HS-27A (cell line): ENCODE data around the gene CCNA2.

Source experiments
- DNase-seq: peaks from one replicate; pipeline ENCODE4 v3.0.0-alpha.2; 2012; ENCODE audit warnings: low read depth, missing footprints

The CCNA2 gene

GRCh38 chr4:121801715-121802075, 22.0 kb downstream of the CCNA2 start:
- no peak for DNase-seq

GRCh38 chr4:121800961-121801714, 22.5 kb downstream of the CCNA2 start, which contains the start of gene EXOSC9:
TSS of gene EXOSC9 (plus strand) at chr4:121801323. CDS start at chr4:121801425, 102 bp downstream.
- DNase-seq = peak; percentile 76

GRCh38 chr4:121800638-121800960, 23.1 kb downstream of the CCNA2 start:
- no peak for DNase-seq

GRCh38 chr4:121799867-121800501, 23.7 kb downstream of the CCNA2 start:
- no peak for DNase-seq

GRCh38 chr4:121799208-121799823, 24.4 kb downstream of the CCNA2 start:
- DNase-seq = no peak

GRCh38 chr4:121796283-121796682, 27.4 kb downstream of the CCNA2 start:
- DNase-seq = no peak

- DNase-seq = no peak
Observed at GRCh38 chr4:121794505-121795188, 29.0 kb downstream of the CCNA2 start.

- no peak for DNase-seq
Observed at GRCh38 chr4:121792966-121793365, 30.7 kb downstream of the CCNA2 start.

- DNase-seq = no peak
Observed at GRCh38 chr4:121791481-121791880, 32.2 kb downstream of the CCNA2 start.

GRCh38 chr4:121790976-121791375, 32.7 kb downstream of the CCNA2 start:
- no peak for DNase-seq

- DNase-seq = no peak
Observed at GRCh38 chr4:121789960-121790829, 33.5 kb downstream of the CCNA2 start.

GRCh38 chr4:121789455-121789854, 34.2 kb downstream of the CCNA2 start:
- DNase-seq = no peak

- DNase-seq = no peak
Observed at GRCh38 chr4:121788896-121789295, 34.8 kb downstream of the CCNA2 start.

- DNase-seq = no peak
Observed at GRCh38 chr4:121786221-121786620, 37.5 kb downstream of the CCNA2 start.

- DNase-seq = no peak
Observed at GRCh38 chr4:121785479-121785878, 38.2 kb downstream of the CCNA2 start.

GRCh38 chr4:121784975-121785374, 38.7 kb downstream of the CCNA2 start:
- DNase-seq = peak; percentile 83

GRCh38 chr4:121784401-121784800, 39.3 kb downstream of the CCNA2 start:
- DNase-seq = no peak

- no peak for DNase-seq
Observed at GRCh38 chr4:121783210-121783609, 40.5 kb downstream of the CCNA2 start.

- DNase-seq = no peak
Observed at GRCh38 chr4:121778991-121779628, 44.6 kb downstream of the CCNA2 start.

- no peak for DNase-seq
Observed at GRCh38 chr4:121777625-121778024, 46.1 kb downstream of the CCNA2 start.
